ENCODE data around the gene USP17L17.
"Not testable (repeated sequence)": the region's sequence is repeated elsewhere in the genome, so short reads cannot be mapped to it uniquely, and the experiment has no call there.

GRCh38 chr4:9262572-9262971, 18.9 kb downstream of the USP17L17 start, which contains the start of gene USP17L21:
- TF ChIP-seq CTCF, POLR2AphosphoS5 (IDR thresholded peaks at IDR 0.05): not testable (repeated sequence)
